Measurements from ENCODE around the gene RBM6.

DNA sequence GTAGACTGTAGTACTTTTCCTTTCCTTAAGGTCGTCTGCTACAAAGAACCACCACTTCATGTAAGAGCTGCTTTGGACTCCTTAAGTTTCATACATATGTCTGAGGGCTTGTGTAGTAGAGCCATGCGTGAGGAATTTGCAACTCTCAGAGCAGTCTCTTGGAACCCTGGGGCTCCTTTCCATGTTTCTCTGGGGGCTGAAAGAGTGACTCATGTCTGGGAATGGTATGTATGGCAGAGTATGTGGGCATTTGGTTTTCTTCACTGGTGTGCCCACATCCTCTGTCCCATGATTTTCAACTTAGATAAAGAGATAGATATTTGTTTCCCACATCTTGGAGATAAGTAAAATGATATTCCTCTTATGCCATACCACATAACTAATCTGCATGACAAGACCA is 128.2 kb downstream of the RBM6 start:
- no peak for TF ChIP-seq EZH2 (IDR thresholded peaks at IDR 0.05; ENCODE audit: low read length, missing control alignments)
- TF ChIP-seq, protein P1, sequence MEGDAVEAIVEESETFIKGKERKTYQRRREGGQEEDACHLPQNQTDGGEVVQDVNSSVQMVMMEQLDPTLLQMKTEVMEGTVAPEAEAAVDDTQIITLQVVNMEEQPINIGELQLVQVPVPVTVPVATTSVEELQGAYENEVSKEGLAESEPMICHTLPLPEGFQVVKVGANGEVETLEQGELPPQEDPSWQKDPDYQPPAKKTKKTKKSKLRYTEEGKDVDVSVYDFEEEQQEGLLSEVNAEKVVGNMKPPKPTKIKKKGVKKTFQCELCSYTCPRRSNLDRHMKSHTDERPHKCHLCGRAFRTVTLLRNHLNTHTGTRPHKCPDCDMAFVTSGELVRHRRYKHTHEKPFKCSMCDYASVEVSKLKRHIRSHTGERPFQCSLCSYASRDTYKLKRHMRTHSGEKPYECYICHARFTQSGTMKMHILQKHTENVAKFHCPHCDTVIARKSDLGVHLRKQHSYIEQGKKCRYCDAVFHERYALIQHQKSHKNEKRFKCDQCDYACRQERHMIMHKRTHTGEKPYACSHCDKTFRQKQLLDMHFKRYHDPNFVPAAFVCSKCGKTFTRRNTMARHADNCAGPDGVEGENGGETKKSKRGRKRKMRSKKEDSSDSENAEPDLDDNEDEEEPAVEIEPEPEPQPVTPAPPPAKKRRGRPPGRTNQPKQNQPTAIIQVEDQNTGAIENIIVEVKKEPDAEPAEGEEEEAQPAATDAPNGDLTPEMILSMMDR (conservative IDR thresholded peaks at IDR 0.05 in 1 of 2, IDR thresholded peaks at IDR 0.05 in 1 of 2; ENCODE audit: low read depth in 1 of 2, low read length in 2 of 2): no peak

All from fibroblast of lung (primary cell).